Muscle of back (tissue), 13 donors: ENCODE data around the gene ZNF354C. TPM values are rescaled to one million over a fixed set of nuclear protein-coding genes. Genes with fewer than 3 reads are reported as not detected.
"Not testable (repeated sequence)": the region's sequence is repeated elsewhere in the genome, so short reads cannot be mapped to it uniquely, and the experiment has no call there.

Experiments used
- DNase-seq, 3 donors: peaks; one replicate each; pipeline versions ENCODE4 v3.0.0 to v3.0.0-alpha.2; 2013
- long read RNA-seq, 9 donors: transcript quantifications; one replicate each; lab custom pipeline, GENCODE V29; 2026
- polyA plus RNA-seq, 10 donors: library from polyadenylated mRNA; unstranded; fragments of 120-200 nt; gene quantifications; one replicate each; pipeline ENCODE4 v1.2.1, GENCODE V29; 2013; ENCODE audit not compliant: insufficient read length in 10 of 10

ZNF354C gene
- 10 to 100 TPM in 4 of 10 donors, 1 to 10 TPM in 6; 8.4 to 11.1 (median 9.8) TPM for polyA plus RNA-seq
- long read RNA-seq, donor 1, full-length matches to known transcripts: 4 of 4 reads
- long read RNA-seq, donor 1, partial matches to known transcripts: 0 of 4 reads
- long read RNA-seq, donor 1, other reads (novel, unspliced or antisense): 0 of 4 reads
- long read RNA-seq, donor 2, full-length matches to known transcripts: 1 of 1 reads
- long read RNA-seq, donor 2, partial matches to known transcripts: 0 of 1 reads
- long read RNA-seq, donor 2, other reads (novel, unspliced or antisense): 0 of 1 reads
- long read RNA-seq, donor 3: 0 reads
- long read RNA-seq, donor 4, full-length matches to known transcripts: 1 of 1 reads
- long read RNA-seq, donor 4, partial matches to known transcripts: 0 of 1 reads
- long read RNA-seq, donor 4, other reads (novel, unspliced or antisense): 0 of 1 reads
- long read RNA-seq, donor 5, full-length matches to known transcripts: 5 of 5 reads
- long read RNA-seq, donor 5, partial matches to known transcripts: 0 of 5 reads
- long read RNA-seq, donor 5, other reads (novel, unspliced or antisense): 0 of 5 reads
- long read RNA-seq, donor 6, full-length matches to known transcripts: 4 of 4 reads
- long read RNA-seq, donor 6, partial matches to known transcripts: 0 of 4 reads
- long read RNA-seq, donor 6, other reads (novel, unspliced or antisense): 0 of 4 reads
- long read RNA-seq, donor 7, full-length matches to known transcripts: 3 of 3 reads
- long read RNA-seq, donor 7, partial matches to known transcripts: 0 of 3 reads
- long read RNA-seq, donor 7, other reads (novel, unspliced or antisense): 0 of 3 reads
- long read RNA-seq, donor 8, full-length matches to known transcripts: 1 of 1 reads
- long read RNA-seq, donor 8, partial matches to known transcripts: 0 of 1 reads
- long read RNA-seq, donor 8, other reads (novel, unspliced or antisense): 0 of 1 reads
- long read RNA-seq, donor 9: 0 reads

DNA sequence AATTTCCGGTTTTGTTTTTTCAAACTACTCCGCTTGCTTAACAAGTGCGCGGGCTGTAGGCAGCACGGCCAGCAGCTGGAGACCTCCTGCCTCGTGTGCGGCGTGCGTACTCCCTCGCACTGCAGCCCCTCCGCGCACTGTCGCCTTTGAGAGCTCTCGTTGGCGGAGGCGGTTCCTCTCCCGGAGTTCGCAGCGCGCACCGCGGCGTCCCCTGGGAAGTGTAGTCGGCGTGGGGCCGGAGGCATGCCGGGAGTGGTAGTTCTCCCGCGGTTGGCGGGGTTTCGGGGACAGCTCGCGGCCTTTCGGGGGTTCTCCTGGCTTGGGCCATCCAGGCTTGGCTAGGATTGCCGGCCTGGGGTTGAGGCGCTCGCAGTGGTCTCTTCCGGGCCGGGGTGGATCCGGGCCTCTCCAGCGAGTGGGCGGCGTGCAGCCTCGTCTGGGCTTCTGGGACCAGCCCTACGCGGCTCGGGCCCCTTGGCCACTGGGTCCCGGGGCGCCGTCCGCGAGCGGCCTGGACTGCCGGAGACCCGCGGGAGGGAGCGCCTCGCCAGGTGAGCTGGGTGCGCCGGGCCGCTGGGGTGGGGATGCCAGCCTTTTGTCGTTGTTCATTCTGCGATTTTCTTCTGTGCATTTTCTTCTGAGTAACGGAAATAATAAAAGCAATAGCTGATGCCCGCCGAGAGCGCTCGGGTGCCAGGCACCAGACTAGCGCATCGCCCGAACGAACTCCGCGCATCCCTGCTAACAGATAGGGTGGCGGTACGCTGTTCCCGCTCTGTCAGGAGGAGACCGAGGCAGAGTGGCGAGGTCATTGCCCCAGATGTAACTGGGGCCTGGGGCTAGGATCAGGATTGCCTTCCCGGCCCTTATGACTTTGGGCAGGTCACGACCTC lies at the start of gene ZNF354C:
TSS of gene ZNF354C (plus strand) at position 258 of the 893 bp plus-strand sequence. CDS start 1,696 bp downstream, outside the sequence.
- peak; percentile 90 to 98 (median 95) for DNase-seq

DNA sequence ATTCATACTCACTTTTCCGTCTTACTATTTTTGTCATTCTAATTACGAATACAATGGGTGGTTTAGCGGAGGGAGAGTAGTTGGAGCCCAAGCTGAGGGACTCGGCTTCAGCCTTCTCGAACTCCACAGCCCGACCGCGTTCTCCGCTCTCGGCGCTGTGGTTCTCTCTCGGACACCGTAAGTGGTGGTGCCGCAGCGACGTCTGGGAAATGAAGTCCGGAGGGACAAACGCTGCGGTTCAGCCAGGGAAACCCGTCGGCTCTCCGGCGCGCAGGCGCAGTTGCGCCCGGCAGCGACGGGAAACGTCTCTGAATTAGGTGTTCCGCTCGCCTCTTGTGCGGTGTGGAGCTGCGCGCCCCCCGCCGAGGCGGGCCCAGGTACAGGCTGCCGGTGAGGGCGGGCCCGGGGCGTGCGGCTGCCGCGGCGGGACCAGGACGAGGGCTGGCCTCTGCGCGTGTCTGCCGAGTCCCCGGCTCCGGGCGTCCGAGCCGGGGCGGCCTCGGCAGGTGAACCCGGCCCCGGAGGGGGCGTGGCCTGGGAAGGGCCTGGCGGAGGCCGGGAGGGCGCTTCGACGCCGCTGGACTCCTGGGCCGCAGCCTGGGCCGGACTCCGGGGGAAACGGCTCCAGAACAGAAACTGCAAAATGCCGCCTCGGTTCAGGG lies 36.5 kb upstream of the ZNF354C start, which contains the start of gene ZNF879:
TSS of gene ZNF879 (plus strand) at position 277 of the 662 bp plus-strand sequence. CDS start 1,201 bp downstream, outside the sequence.
- DNase-seq: peak; percentile 96 to 98 (median 98)

DNA sequence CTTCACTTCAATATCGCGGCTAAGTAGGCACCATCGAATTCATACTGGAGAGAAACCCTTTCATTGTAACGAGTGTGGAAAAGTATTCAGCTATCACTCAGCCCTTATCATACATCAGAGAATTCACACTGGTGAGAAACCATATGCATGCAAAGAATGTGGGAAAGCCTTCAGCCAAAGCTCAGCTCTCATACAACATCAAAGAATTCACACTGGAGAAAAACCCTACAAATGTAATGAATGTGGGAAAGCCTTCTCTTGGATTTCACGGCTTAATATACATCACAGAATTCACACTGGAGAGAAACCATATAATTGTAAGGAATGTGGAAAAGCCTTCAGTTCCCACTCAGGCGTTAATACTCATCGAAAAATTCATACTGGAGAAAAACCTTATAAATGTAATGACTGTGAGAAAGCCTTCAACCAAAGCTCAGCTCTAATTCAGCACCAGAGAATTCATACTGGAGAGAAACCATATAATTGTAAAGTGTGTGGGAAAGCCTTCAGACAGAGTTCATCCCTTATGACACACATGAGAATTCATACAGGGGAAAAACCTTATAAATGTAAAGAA lies 27.1 kb upstream of the ZNF354C start:
- DNase-seq: no peak

DNA sequence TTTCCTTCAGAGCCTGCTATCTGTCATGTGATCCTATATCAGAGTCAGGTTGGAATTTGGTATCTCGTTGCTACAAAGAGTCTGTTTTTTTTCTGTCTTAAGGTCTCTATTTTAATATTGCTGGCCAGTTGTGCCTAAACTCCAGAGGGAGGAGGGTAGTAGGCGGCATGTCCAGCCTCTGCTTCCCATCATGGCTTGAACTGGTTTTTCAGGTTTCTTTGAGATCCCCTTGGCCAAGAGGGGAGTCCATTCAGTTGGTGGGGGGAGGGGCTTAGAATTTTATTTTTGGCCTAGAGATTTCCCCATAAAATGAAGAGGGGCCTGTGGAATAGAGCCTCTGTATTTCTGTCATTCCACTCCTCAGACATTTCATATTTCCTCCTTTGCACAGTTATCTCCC lies 15.4 kb upstream of the ZNF354C start:
- DNase-seq: no peak

DNA sequence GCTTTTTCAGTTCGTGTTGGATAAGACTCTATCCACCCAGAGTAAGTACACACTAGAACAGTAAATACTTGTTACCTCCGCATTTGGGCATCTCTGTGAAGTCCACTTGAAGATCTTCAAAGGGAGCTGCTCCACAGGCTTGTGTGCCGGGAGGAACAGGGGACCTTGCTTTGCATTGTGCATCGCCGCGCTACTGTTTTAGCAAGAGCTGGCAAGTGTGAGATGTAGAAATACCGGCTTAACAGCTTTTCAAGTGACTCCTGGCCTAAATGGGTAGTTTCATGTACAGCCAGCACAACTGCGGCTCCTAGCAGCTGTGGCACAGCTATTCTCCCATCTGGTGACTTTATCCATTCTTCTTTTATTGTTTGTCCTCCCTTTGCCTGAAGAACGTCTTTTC lies 8.4 kb upstream of the ZNF354C start:
- DNase-seq: no peak

DNA sequence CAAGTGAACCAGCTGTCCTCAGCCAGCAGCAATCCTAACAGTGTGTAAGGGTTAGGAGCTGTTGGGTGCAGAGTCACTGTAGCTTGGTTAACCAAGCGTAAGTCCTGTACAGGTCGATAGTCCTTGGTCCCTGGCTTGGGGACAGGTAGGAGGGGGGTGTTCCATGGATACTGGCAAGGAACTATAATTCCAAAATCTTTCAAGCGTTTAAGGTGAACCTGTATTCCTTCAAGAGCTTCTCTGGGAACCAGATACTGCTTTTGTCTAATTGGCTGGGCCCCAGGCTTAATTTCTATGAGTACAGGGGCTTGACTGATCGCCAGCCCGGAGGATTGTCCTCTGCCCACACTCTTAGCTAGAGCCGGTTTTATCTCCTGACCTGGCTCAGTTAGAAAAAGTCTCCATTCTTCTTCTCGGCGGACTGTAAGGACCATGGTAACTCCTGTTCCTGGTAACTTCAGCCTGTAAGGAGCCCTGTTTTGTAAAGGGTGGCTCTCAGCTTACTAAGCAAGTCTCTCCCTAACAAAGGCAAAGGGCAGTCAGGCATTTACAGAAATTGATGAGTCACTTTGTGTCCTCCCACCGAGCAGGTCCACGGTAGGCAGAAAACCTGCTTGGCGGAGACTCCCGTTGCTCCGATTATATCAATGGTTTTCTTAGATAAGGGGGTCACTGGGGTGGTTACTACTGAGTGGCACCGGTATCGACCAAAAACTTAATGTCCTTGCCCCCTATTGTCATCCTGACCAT lies 6.0 kb upstream of the ZNF354C start:
- DNase-seq: no peak

DNA sequence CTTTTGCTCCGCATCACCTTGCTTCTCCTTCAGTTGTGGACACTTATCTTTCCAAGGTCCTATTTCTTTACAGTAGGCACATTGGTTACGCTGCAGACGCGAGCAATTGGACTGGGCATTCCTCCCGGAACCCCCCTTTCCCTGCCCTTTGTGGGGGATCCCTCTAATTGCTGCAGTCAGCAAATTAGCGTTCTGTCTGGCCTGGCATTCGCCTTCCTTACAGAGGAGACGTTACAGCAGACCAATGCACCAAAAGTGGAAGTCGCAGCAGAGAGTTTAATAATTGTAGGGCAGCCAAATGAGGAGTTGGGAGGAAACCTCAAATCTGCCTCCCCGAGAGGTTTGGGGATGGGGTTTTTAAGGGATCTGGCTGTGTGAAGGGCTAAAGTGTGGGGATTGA lies 5.3 kb upstream of the ZNF354C start:
- DNase-seq: no peak

DNA sequence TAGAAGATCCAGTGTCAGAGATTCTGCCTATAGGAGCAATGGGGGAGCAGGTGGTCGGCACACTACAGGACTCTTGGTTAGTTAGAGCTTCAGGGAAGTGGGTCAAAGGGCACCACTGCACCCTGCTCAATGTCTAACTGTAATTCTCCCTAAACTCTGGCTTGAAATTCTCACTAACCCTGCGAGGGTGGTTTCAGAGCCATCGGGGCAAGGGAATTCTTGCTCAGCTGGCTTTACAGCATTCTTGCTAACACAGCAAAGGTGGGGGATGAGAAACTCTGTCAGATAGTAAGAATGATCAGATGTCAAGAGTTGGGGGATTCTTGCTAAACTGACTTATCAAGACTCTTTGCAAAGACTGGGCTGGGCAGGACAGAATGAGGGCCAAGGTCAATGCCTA lies 4.7 kb upstream of the ZNF354C start:
- DNase-seq: no peak

DNA sequence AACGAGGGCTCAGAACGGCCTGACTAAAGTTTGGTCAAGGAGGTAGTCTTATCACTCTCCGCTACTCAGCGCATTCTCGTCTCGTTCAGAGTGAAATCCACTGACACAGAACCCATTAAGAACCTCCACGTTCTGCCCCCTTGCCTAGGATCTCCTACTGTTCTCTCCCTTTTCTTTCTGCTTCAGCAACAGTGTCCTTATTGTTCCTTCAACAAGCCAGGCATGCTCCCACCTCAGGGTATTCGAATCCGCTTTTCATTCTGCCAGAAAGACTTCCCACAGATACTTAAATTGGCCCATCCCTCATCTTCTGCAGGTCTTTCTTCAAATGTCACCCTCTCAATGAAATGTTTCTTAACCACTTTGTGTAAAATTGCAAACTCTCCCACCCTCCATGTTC lies 4.3 kb upstream of the ZNF354C start:
- no peak for DNase-seq

DNA sequence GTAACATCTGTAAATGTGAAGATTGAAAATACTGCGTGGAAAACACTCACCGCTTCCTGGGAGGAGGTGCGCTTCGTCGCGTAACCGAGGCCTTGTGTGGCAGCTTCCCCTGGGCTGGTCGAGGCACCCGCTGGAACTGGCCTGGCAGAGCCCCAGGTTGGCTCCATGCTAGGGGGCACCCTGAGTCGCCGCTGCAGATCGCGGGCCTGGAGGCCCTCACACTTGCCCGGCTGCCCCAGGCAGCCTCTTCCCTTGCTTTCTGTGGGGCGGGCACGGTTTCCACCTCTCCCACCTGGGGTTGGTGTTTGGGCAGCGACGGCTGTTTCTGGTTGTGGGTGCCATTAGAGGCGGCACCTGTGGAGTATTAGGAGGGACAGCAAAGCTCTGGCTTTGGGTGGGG lies 852 bp downstream of the ZNF354C start:
- DNase-seq: no peak

DNA sequence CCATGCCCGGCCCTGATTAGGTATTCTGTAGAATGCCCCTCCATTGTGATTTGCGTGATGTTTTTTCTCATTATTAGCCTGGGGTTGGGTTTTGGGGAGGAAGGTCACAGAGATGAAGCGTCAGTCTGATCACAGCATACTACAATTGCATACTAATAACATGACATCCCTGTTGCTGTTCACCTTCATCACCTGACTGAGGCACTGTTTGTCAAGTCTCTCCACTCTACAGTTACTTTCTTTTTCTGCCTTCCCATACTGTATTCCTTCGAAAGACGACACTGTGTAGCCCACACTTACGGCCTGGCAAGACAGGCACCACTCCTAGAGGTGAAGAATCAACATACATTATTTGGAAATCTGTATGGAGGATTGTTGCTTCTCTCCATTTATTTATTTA lies 5.5 kb downstream of the ZNF354C start:
- DNase-seq: no peak

DNA sequence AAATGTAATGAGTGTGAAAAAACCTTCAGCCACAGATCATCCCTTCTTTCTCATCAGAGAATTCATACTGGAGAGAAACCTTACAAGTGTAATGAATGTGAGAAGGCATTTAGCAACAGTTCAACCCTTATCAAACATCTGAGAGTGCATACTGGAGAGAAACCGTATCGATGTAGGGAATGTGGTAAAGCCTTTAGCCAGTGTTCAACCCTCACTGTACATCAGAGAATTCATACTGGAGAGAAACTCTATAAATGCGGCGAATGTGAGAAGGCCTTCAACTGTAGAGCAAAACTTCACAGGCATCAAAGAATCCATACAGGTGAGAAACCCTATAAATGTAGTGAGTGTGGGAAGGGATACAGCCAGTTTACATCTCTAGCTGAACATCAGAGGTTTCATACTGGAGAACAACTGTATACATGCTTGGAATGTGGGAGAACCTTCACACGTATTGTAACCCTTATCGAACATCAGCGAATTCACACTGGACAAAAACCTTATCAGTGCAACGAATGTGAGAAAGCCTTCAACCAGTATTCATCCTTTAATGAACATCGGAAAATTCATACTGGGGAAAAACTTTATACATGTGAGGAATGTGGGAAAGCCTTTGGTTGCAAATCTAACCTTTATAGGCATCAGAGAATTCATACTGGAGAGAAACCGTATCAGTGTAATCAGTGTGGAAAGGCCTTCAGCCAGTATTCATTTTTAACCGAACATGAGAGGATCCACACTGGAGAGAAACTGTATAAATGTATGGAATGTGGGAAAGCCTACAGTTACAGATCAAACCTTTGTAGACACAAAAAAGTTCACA lies 19.2 kb downstream of the ZNF354C start:
- no peak for DNase-seq

DNA sequence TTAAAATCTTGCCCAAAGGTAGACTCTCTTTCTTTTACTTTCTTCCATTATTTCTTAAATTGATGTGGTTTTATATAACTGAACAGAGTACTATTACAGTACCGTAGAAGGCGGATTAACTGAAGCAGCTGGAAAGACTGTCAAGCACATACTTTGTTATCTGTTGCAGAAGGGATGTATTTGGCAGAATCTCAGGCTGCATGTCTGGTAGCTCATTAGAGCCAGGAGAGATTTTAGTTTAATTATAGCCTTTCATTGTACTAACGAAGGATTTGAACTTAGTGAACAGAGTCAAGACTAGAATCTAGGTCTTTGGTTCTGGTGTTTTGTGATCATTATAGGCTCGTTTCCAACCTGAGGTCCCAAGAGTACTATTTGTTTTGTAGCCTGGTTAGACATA lies 20.6 kb downstream of the ZNF354C start:
- DNase-seq: no peak

DNA sequence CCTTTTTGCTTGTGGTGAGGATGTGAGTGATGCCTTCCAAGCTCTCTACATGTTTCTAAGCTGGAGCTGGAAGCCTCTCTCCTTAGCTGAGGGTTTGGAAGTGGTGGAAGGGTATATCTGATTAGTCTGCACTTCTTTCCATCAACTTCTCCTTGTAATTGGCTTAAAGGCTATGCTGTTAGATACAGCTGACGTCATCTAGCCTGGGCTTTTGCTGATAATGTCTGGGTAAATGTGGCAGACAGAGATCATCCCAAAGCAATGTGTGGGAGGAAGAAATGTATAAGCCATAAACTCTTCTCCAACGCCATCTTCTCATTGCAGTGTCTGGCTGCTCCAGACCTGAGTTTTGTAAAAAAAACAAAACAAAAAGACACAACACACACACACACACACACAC lies 29.3 kb downstream of the ZNF354C start:
- DNase-seq: no peak

DNA sequence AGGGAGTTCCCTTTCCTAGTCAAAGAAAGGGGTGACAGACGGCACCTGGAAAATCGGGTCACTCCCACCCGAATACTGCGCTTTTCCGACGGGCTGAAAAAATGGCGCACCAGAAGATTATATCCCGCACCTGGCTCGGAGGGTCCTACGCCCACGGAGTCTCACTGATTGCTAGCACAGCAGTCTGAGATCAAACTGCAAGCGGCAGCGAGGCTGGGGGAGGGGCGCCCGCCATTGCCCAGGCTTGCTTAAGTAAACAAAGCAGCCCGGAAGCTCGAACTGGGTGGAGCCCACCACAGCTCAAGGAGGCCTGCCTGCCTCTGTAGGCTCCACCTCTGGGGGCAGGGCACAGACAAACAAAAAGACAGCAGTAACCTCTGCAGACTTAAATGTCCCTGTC lies 41.1 kb downstream of the ZNF354C start:
- not testable (repeated sequence) for DNase-seq

DNA sequence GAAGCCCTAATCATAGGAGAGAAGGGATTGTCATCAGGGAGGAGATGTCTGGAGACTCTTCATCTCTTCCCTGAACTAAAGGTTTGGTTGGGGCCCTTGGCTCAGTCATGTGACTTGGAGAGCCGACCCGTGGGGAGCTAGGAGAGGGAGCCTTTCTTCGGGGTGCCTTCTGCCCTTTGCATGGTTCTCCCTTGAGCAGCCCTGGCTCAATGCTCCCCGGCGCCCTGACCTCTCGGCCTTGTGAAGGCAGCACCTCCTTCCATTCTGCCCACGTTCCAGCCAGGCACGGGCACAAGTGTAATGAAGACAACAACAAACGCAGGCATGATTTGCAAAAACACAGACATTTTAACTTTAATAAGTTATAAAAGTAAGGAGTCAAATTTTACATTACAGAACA lies 50.4 kb downstream of the ZNF354C start:
- no peak for DNase-seq

DNA sequence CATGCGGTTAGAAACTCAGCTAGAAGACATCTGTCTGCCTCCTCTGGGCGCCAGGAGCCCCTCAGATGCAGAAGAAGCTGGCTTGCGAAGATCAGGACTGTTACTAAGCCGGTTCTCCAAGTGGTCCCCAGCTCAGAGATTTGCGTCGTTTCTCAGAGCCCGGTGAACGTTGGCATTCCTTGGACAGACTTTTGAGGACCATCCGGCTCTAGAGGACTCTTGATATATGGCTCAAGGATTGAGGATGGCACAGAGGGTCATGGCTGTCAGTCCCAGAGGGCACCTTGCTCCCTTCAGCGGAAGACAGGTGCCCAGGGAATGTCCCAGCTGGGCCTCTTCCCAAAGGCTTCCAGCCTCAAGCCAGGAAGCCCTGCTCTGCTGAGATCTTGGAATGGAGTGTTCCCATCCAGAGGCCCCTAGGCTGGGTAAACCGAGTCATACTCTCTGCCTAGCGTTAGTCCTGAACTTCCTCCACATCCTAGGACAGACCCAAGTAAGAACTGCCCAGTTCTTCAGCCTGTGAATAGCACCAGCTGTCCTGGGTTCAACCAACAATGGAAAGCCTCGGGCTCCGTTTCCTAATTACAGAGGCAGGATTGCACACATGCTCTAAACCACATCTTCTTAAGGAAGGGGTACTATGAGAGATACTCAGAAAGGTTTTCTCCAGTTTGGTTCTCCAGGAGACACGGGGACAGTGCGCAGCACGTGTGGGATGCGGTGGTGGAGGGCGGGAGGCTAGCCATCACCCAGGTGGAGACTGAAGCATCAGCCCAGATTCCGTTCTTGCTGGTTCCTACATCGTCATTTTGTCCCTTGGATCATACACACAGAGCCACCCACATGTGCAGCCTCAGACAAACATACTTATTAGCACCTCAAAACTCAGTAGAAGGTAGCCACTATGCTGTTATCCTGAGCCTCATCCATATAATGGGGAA lies 51.4 kb downstream of the ZNF354C start:
- no peak for DNase-seq
